GM10248 (cell line): ENCODE measurements around the gene FMN1.

Experiments used
- CTCF ChIA-PET: fragments of 300-600 bp; sonication (Branson Sonifier 250); formaldehyde crosslinking; extraction: SDS; loops from one replicate; lab custom pipeline; 2021; ENCODE audit warnings: antibody characterized with exemption; lab: Yijun Ruan, JAX
- POLR2A ChIA-PET: fragments of 350-650 bp; sonication (Branson Sonifier 250); formaldehyde crosslinking; extraction: SDS; loops from one replicate; lab custom pipeline; 2020; ENCODE audit warnings: antibody characterized with exemption; lab: Yijun Ruan, JAX
- DNase-seq: peaks from one replicate; pipeline ENCODE4 v3.0.0; 2012; ENCODE audit errors: extremely low spot score
- CTCF ChIP-seq: IDR thresholded peaks from 2 replicates; pipeline ENCODE4 v1.5.1; 2012; ENCODE audit warnings: mild to moderate bottlenecking, low read depth; ENCODE audit errors: extremely low read depth, missing control alignments, control extremely low read depth

FMN1 gene

GRCh38 chr15:33154351-33155166 is 40.0 kb downstream of the FMN1 start:
- no peak for TF ChIP-seq CTCF
- POLR2A ChIA-PET, result no interaction called here
- DNase-seq, result no peak
- CTCF ChIA-PET, result no interaction called here

- POLR2A ChIA-PET, result no interaction called here
- CTCF ChIA-PET, result no interaction called here
- no peak for TF ChIP-seq CTCF
- no peak for DNase-seq
Observed at GRCh38 chr15:33153548-33153947, 41.0 kb downstream of the FMN1 start.

GRCh38 chr15:33152502-33153109 is 41.9 kb downstream of the FMN1 start:
- no peak for TF ChIP-seq CTCF
- POLR2A ChIA-PET, result no interaction called here
- no peak for DNase-seq
- CTCF ChIA-PET, result no interaction called here

- POLR2A ChIA-PET, result no interaction called here
- DNase-seq, result no peak
- TF ChIP-seq CTCF, result no peak
- CTCF ChIA-PET, result interaction anchor here (0.9 kb wide), 1 partner anchor 16 kb away, joined by 3 read pairs; no protein-coding TSS in a partner anchor
Observed at GRCh38 chr15:33150971-33151370, 43.5 kb downstream of the FMN1 start.

GRCh38 chr15:33150431-33150941 is 44.0 kb downstream of the FMN1 start:
- no peak for TF ChIP-seq CTCF
- POLR2A ChIA-PET, result no interaction called here
- DNase-seq, result no peak
- CTCF ChIA-PET, result interaction anchor here (0.9 kb wide), 1 partner anchor 15 kb away, joined by 3 read pairs; no protein-coding TSS in a partner anchor

- CTCF ChIA-PET, result no interaction called here
- TF ChIP-seq CTCF, result no peak
- no peak for DNase-seq
- POLR2A ChIA-PET, result no interaction called here
Observed at GRCh38 chr15:33149919-33150318, 44.6 kb downstream of the FMN1 start.
